Hepatocyte (in vitro differentiated cells): ENCODE measurements around the gene TTLL10.

ENCODE experiments used
- EZH2 ChIP-seq: fragments of 200-600 bp; sonication (generic); IDR thresholded peaks from 2 replicates; pipeline ENCODE4 v1.6.1; 2016; ENCODE audit warnings: antibody characterized with exemption, mild to moderate bottlenecking, borderline replicate concordance
- TF ChIP-seq, protein P1 (sequence below): fragments of 200-600 bp; sonication (generic); IDR thresholded peaks from 2 replicates; pipeline ENCODE4 v1.5.1; 2016; ENCODE audit warnings: antibody characterized with exemption, mild to moderate bottlenecking; ENCODE audit not compliant: poor library complexity

DNA sequence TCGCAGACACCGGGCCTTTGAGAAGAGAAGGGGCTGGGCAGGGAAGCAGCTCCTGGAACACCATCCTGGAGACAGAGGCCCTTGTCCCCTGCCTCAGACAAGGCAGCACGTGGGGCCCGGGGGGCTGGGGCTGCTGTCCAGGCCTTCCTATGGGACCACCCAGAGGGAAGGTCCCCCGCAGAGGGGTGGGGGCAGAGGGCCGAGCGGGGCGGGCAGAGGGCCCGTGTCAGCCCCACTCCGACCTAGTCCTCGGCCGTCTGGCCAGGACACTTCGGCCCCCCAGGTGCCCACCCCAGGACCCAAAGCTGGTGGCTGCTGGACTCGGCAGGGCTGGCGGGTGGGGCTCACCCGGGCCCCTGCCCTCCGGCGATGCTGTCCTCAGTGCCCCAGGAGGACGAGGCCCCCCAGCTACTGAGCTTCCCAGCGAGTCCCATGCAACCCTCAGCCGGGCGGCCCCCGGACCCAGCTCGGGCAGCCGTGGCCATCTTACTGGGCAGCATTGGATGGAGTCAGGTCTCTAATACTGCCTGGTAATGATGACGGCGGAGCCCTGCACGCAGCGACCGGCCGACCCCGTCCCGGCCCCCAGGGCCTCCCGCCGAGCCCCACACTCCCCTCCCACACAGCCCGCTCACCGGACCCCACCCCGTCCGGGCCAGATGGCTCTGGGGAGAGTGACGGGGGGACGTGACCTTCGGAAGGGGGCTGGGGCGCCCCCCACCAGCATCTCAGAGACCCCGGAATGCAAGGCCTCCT lies 6.9 kb upstream of the TTLL10 start:
- TF ChIP-seq, protein P1, sequence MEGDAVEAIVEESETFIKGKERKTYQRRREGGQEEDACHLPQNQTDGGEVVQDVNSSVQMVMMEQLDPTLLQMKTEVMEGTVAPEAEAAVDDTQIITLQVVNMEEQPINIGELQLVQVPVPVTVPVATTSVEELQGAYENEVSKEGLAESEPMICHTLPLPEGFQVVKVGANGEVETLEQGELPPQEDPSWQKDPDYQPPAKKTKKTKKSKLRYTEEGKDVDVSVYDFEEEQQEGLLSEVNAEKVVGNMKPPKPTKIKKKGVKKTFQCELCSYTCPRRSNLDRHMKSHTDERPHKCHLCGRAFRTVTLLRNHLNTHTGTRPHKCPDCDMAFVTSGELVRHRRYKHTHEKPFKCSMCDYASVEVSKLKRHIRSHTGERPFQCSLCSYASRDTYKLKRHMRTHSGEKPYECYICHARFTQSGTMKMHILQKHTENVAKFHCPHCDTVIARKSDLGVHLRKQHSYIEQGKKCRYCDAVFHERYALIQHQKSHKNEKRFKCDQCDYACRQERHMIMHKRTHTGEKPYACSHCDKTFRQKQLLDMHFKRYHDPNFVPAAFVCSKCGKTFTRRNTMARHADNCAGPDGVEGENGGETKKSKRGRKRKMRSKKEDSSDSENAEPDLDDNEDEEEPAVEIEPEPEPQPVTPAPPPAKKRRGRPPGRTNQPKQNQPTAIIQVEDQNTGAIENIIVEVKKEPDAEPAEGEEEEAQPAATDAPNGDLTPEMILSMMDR: no peak
- TF ChIP-seq EZH2: no peak
